ENCODE results near the gene TMEM250. TPM values are rescaled to one million over a fixed set of nuclear protein-coding genes. Genes with fewer than 3 reads are reported as not detected.

The TMEM250 gene
- total and polyA plus RNA-seq, 2 of the 4 experiments (the other 2 are of a cell fraction), result 14.0 to 17.5 TPM

- in situ Hi-C loops (cut with MboI; ENCODE audit: low sequenced_read_pairs) (no loop called here), dilution Hi-C loops (cut with HindIII; ENCODE audit: low sequenced_read_pairs, unreplicated experiment) (no loop called here), intact Hi-C loops (cut with micrococcal nuclease) (no loop called here)
- Histone ChIP-seq H2AFZ (replicated peaks; ENCODE audit: low read length, poor library complexity) (peak overlapping the region; percentile 51), H2BK120ac (ENCODE audit: low read depth, low read length) (no peak overlapping the region), H3K18ac (ENCODE audit: low read depth, low read length) (no peak overlapping the region), H3K4ac (ENCODE audit: low read depth, low read length) (no peak overlapping the region), H3K27me3 (ENCODE audit: control insufficient read depth, insufficient read depth, low read length) (no peaks in the 10 kb centered on the region), H3K4me2 (ENCODE audit: low read depth, low read length) (no peak overlapping the region), H3K4me1 (ENCODE audit: control insufficient read depth, insufficient read depth, low read length) (peaks cover 5% of the 10 kb centered on the region), H3K9me3 (ENCODE audit: control insufficient read depth, insufficient read depth, low read length) (no peaks in the 10 kb centered on the region), H2BK15ac (ENCODE audit: low read depth, low read length) (no peak overlapping the region), H4K91ac (ENCODE audit: insufficient read depth, low read depth, low read length) (no peak overlapping the region), H3K79me1 (ENCODE audit: low read depth in 1 of 2, low read length in 2 of 2) (peaks cover 6 to 13% of the 10 kb centered on the region in 2 experiments; a peak in 3 of 4 replicates), H3K9ac (ENCODE audit: low read depth, low read length) (no peak overlapping the region), H2BK20ac (ENCODE audit: low read depth, low read length) (no peak overlapping the region), H3K9me1 (ENCODE audit: insufficient read depth, low read length) (no peaks in the 10 kb centered on the region), H3K4me3 (ENCODE audit: insufficient read depth, low read depth, low read length) (no peak overlapping the region), H2AK5ac (ENCODE audit: low read depth, low read length) (no peak overlapping the region), H3K36me3 (ENCODE audit: control insufficient read depth, insufficient read depth, low read length) (no peaks in the 10 kb centered on the region), H4K20me1 (ENCODE audit: insufficient read depth, low read length) (peaks cover 4% of the 10 kb centered on the region; the same call in 1 of the 2 replicates), H3K14ac (replicated peaks; ENCODE audit: low read depth, low read length) (no peak overlapping the region), H3K56ac (ENCODE audit: extremely low read depth, insufficient read depth, low read length) (no peak overlapping the region), H4K5ac (ENCODE audit: low read depth, low read length) (no peak overlapping the region), H3K27ac (ENCODE audit: insufficient read depth, low read length) (no peak overlapping the region), H2AK9ac (replicated peaks; ENCODE audit: low read depth, low read length, poor library complexity) (peak overlapping the region; percentile 28), H3K23ac (ENCODE audit: low read depth, low read length) (no peak overlapping the region), H2BK5ac (ENCODE audit: low read depth, low read length, poor library complexity, severe bottlenecking) (no peak overlapping the region), H4K8ac (ENCODE audit: low read depth in 2 of 2, low read length in 2 of 2) (no peak overlapping the region)
- no TSS peak for BruUV-seq (replicated peaks)
- no peak for DNase-seq
- POLR2A ChIA-PET (ENCODE audit: unreplicated experiment), result no interaction called here
- no peak for ATAC-seq (ENCODE audit: low read depth)
- WGBS, 2 experiments (ENCODE audit: extremely low coverage in 2 of 2, insufficient read length in 1 of 2), result 50% methylated on average over 9 of the region's 14 CpGs; no CpG with 5 or more reads in 1 of the 2 experiments
- no peak for TF ChIP-seq MAZ (IDR thresholded peaks at IDR 0.05; ENCODE audit: borderline replicate concordance, low read depth, low read length)
- TF ChIP-seq POLR2A (IDR thresholded peaks at IDR 0.05; ENCODE audit: low read depth, low read length), result no peak
- CTCF ChIA-PET, result interaction anchor here (0.9 kb wide), 1 partner anchor 131 kb away, joined by 3 read pairs; no protein-coding TSS in a partner anchor
Measured at GRCh38 chr9:136098844-136099243, 19.8 kb downstream of the TMEM250 start.

Measured in IMR-90 (cell line).